Measurements from ENCODE around the gene NTSR1. TPM values are rescaled to one million over a fixed set of nuclear protein-coding genes. Genes with fewer than 3 reads are reported as not detected.
A peak's percentile ranks its signal among the peaks of the same experiment; 100 is the strongest.

The NTSR1 gene
- total RNA-seq, 4 donors from 2014 or later = 0.67 TPM; not detected in 3

DNA sequence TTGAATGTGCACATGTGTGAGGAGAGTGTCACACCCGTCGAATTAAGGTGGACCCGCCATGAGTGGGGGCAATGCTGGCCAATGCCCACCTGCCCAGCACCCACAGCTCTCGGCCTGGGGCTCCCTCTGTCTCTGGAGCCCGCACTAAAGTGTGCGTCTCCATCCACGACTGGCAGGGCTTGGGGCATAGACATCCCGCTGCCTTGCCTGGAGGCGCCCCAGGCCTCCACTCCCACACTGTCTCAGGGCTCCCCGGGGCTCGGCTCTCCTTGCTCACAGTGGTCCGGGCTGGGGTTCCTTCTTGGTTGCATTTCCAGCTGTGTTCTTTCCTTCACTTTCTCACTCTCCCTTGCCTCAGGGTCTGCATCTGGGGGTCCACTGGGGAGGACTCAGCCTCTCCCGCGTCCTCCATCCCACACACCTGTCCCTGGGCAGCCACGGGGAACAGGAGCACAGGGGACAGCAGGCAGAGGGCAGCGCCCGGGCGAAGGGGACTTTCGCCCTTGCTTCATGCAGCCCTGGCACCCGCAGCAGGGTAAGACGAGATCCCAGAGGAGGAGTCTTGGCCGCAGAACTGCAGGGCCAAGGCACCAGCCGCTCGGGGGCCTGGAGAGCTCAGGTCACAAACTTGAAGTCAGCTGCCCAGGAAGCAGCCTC, 67.5 kb downstream of the NTSR1 start:
- WGBS, 2 donors = 88 to 94% methylated on average over 18 to 24 of the region's 24 CpGs
- DNase-seq = no peak
- Histone ChIP-seq H3K4me3 (replicated peaks in 1 of 3) (no peak overlapping the region), H3K27ac (no peak overlapping the region), H3K4me1 (peaks cover 17 to 34% of the 10 kb centered on the region in 2 donors), H3K9me3 (no peaks in the 10 kb centered on the region), H3K36me3 (no peaks in the 10 kb centered on the region), H3K27me3 (no peaks in the 10 kb centered on the region)
- TF ChIP-seq POLR2A (IDR thresholded peaks at IDR 0.05) = no peak
- TF ChIP-seq, protein P1, sequence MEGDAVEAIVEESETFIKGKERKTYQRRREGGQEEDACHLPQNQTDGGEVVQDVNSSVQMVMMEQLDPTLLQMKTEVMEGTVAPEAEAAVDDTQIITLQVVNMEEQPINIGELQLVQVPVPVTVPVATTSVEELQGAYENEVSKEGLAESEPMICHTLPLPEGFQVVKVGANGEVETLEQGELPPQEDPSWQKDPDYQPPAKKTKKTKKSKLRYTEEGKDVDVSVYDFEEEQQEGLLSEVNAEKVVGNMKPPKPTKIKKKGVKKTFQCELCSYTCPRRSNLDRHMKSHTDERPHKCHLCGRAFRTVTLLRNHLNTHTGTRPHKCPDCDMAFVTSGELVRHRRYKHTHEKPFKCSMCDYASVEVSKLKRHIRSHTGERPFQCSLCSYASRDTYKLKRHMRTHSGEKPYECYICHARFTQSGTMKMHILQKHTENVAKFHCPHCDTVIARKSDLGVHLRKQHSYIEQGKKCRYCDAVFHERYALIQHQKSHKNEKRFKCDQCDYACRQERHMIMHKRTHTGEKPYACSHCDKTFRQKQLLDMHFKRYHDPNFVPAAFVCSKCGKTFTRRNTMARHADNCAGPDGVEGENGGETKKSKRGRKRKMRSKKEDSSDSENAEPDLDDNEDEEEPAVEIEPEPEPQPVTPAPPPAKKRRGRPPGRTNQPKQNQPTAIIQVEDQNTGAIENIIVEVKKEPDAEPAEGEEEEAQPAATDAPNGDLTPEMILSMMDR (IDR thresholded peaks at IDR 0.05) = no peak
- intact Hi-C loops (cut with DNase I) = no loop called here

DNA sequence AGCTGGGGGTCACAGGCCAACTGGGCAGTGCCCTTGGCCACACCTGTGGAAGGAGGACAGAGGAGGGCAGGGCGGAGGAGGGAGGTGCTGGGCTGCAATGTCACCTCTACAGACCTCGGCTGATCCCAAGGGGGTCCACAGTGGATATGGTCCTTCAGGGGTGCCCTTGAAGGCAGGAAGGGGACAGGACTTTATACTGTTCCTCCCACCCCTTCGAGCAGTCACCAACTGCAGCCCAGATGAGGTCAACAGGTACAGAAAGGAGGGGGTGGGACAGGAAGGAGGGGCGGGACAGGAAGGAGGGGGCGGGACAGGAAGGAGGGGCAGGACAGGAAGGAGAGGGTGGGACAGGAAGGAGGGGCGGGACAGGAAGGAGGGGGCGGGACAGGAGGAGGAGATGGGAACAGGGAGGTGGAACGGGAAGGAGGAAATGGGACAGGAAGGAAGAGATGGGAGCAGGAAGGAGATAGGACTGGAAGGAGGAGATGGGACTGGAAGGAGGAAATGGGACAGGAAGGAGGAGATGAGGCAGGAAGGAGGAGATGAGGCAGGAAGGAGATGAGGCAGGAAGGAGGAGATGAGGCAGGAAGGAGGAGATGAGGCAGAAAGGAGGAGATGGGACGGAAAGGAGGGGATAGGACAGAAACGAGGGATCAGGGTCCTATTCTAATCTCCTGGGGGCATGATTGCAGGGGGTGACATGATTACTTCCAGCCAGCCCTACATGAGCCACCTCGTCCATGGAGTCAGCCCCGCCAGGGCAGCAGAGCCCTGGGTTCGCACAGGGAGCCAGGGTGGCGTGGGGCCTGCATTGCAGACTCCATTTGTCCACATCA, 68.3 kb downstream of the NTSR1 start:
- peaks cover 17 to 27% of the 10 kb centered on the region in 2 donors for H3K4me1 ChIP-seq
- intact Hi-C loops (cut with DNase I) = no loop called here
- TF ChIP-seq POLR2A (IDR thresholded peaks at IDR 0.05) = no peak
- TF ChIP-seq, protein P1 (IDR thresholded peaks at IDR 0.05) = no peak
- H3K27me3 ChIP-seq = no peaks in the 10 kb centered on the region
- peak in 1 of 2 donors; percentile 20 for DNase-seq
- H3K36me3 ChIP-seq = no peaks in the 10 kb centered on the region
- no peaks in the 10 kb centered on the region for H3K9me3 ChIP-seq
- no peak overlapping the region for H3K4me3 ChIP-seq (replicated peaks in 1 of 3)
- 69 to 74% methylated on average over 12 to 13 of the region's 14 CpGs for WGBS, 2 donors
- no peak overlapping the region for H3K27ac ChIP-seq

DNA sequence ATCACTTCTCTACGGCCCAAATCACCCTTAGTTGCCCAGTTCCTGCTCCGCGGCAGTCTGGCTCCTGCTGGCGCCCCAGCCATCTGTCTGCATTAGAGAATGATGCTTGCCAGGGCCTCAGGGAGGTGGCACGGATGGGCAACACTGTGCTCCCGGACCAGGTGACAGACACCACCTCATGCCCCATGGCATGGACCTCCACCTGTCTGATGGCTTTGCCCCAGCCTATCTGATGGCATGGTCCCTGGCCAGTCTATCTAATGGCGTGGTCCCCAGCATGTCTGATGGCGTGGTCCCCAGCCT, 68.8 kb downstream of the NTSR1 start:
- intact Hi-C loops (cut with DNase I) = no loop called here
- H3K4me3 ChIP-seq (replicated peaks in 1 of 3) = no peak overlapping the region
- no peaks in the 10 kb centered on the region for H3K9me3 ChIP-seq
- no peaks in the 10 kb centered on the region for H3K36me3 ChIP-seq
- no peak for DNase-seq
- no peak overlapping the region for H3K27ac ChIP-seq
- H3K4me1 ChIP-seq = peaks cover 13 to 21% of the 10 kb centered on the region in 2 donors
- TF ChIP-seq, protein P1 (IDR thresholded peaks at IDR 0.05) = no peak
- TF ChIP-seq POLR2A (IDR thresholded peaks at IDR 0.05) = no peak
- H3K27me3 ChIP-seq = no peaks in the 10 kb centered on the region
- WGBS, 2 donors = 90 to 94% methylated on average over 6 to 8 of the region's 8 CpGs

DNA sequence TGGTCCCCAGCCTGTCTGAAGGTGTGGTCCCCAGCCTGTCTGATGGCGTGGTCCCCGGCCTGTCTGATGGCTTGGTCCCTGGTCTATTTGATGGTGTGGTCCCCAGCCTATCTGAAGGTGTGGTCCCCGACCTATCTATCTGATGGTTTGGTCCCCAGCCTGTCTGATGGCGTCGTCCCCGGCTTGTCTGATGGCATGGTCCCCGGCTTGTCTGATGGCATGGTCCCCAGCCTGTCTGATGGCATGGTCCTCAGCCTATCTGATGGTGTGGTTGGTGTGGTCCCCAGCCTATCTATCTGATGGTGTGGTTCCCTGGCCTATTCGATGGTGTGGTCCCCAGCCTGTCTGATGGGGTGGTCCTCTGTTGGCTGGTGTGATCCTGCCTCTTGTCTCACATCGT, 69.4 kb downstream of the NTSR1 start:
- TF ChIP-seq, protein P1 (IDR thresholded peaks at IDR 0.05) = no peak
- TF ChIP-seq POLR2A (IDR thresholded peaks at IDR 0.05) = no peak
- WGBS, 2 donors = 80 to 89% methylated on average over 2 to 5 of the region's 9 CpGs
- intact Hi-C loops (cut with DNase I) = no loop called here

More for the DNA sequence above, 69.4 kb downstream of the NTSR1 start:
- Histone ChIP-seq H3K36me3 (no peaks in the 10 kb centered on the region), H3K9me3 (no peaks in the 10 kb centered on the region), H3K4me3 (replicated peaks in 1 of 3) (no peak overlapping the region), H3K4me1 (peaks cover 8 to 15% of the 10 kb centered on the region in 2 donors), H3K27me3 (no peaks in the 10 kb centered on the region), H3K27ac (no peak overlapping the region)
- DNase-seq = no peak
